HG03135 (cell line): ENCODE data around the gene SH3PXD2B.

Experiments
- ATAC-seq: cut with Tn5 transposase; IDR thresholded peaks from one replicate; pipeline ENCODE4 v1.9.1; 2021; ENCODE audit warnings: mild to moderate bottlenecking, moderate library complexity; ENCODE audit not compliant: unreplicated experiment

The SH3PXD2B gene

GRCh38 chr5:172453986-172454357 is 353 bp downstream of the SH3PXD2B start:
- no peak for ATAC-seq

- no peak for ATAC-seq
Observed at GRCh38 chr5:172453206-172453985, 929 bp downstream of the SH3PXD2B start.

- no peak for ATAC-seq
Observed at GRCh38 chr5:172452398-172453205, 1.7 kb downstream of the SH3PXD2B start.

GRCh38 chr5:172451771-172452197 is 2.5 kb downstream of the SH3PXD2B start:
- no peak for ATAC-seq

GRCh38 chr5:172450861-172451695 is 3.2 kb downstream of the SH3PXD2B start:
- ATAC-seq: no peak

GRCh38 chr5:172450453-172450852 is 3.9 kb downstream of the SH3PXD2B start:
- ATAC-seq: no peak

- no peak for ATAC-seq
Observed at GRCh38 chr5:172448999-172449398, 5.3 kb downstream of the SH3PXD2B start.

GRCh38 chr5:172447646-172448365 is 6.5 kb downstream of the SH3PXD2B start:
- no peak for ATAC-seq

- ATAC-seq: no peak
Observed at GRCh38 chr5:172446336-172447051, 7.8 kb downstream of the SH3PXD2B start.

- no peak for ATAC-seq
Observed at GRCh38 chr5:172445866-172446265, 8.5 kb downstream of the SH3PXD2B start.

GRCh38 chr5:172444626-172445365 is 9.5 kb downstream of the SH3PXD2B start:
- ATAC-seq: no peak

- no peak for ATAC-seq
Observed at GRCh38 chr5:172444110-172444510, 10.2 kb downstream of the SH3PXD2B start.

- ATAC-seq: no peak
Observed at GRCh38 chr5:172443441-172444109, 10.8 kb downstream of the SH3PXD2B start.

GRCh38 chr5:172442592-172442991 is 11.7 kb downstream of the SH3PXD2B start:
- ATAC-seq: no peak

- no peak for ATAC-seq
Observed at GRCh38 chr5:172441262-172441751, 13.0 kb downstream of the SH3PXD2B start.

GRCh38 chr5:172440486-172440885 is 13.8 kb downstream of the SH3PXD2B start:
- no peak for ATAC-seq

GRCh38 chr5:172439785-172440477 is 14.4 kb downstream of the SH3PXD2B start:
- ATAC-seq: no peak

GRCh38 chr5:172438319-172438668 is 16.0 kb downstream of the SH3PXD2B start:
- no peak for ATAC-seq
